B cell (primary cell): ENCODE data around the gene CCNT2. TPM values are rescaled to one million over a fixed set of nuclear protein-coding genes. Genes with fewer than 3 reads are reported as not detected.

Experiments used
- ATAC-seq: fragments of 200-7000 bp; cut with Tn5 transposase; one replicate; pipeline ENCODE4 v1.10.0; 2021; ENCODE audit warnings: low read depth, mild to moderate bottlenecking, moderate number of reproducible peaks, moderate library complexity
- CTCF ChIA-PET: fragments of 350-600 bp; sonication (Branson Sonifier 250); formaldehyde crosslinking; loops from one replicate; lab custom pipeline; 2021; ENCODE audit warnings: antibody characterized with exemption, inconsistent platforms; lab: Charles Lee
- POLR2A ChIA-PET: fragments of 350-600 bp; sonication (Branson Sonifier 250); formaldehyde crosslinking; loops from one replicate; lab custom pipeline; 2021; ENCODE audit warnings: antibody characterized with exemption; lab: Charles Lee
- DNase-seq: peaks from one replicate; pipeline ENCODE4 v3.0.0; 2013
- H2AFZ ChIP-seq: 2 replicates; pipeline ENCODE4 v1.6.1; 2012; ENCODE audit warnings: mild to moderate bottlenecking, low read depth, low read length; ENCODE audit not compliant: insufficient read depth, poor library complexity, severe bottlenecking
- H3K27ac ChIP-seq, 2 donors: 1 replicate in 1 of 2; 2 replicates in 1 of 2; pipeline ENCODE4 v1.5.1; 2012 to 2013; ENCODE audit warnings: low read length in 2 of 2, mild to moderate bottlenecking in 2 of 2, moderate library complexity in 1 of 2
- H3K27me3 ChIP-seq, 4 experiments: fragments of 200-600 bp in 1 of 4; sonication (generic) in 1 of 4; replicated peaks in 1 of 4; 1 replicate in 2 of 4; 2 replicates in 2 of 4; pipeline versions ENCODE4 v1.6.1 to v1.7.0; 2013 to 2016; ENCODE audit warnings: low read length in 3 of 4, mild to moderate bottlenecking in 2 of 4, mixed read lengths in 1 of 4, moderate library complexity in 1 of 4; ENCODE audit not compliant: insufficient read depth in 4 of 4, control insufficient read depth in 3 of 4; ENCODE audit errors: control extremely low read depth in 1 of 4
- H3K36me3 ChIP-seq, 2 experiments: replicated peaks in 1 of 2; 1 replicate in 1 of 2; 2 replicates in 1 of 2; pipeline versions ENCODE4 v1.6.1 to v1.7.1; 2013; ENCODE audit warnings: low read length in 1 of 2; ENCODE audit not compliant: insufficient read depth in 2 of 2, control insufficient read depth in 1 of 2; ENCODE audit errors: control extremely low read depth in 1 of 2, extremely low read depth in 1 of 2
- H3K4me1 ChIP-seq, 2 donors: fragments of 200-600 bp in 1 of 2; sonication (generic) in 1 of 2; 1 replicate in 1 of 2; 2 replicates in 1 of 2; pipeline versions ENCODE4 v1.5.1 to v1.6.1; 2013 to 2017; ENCODE audit warnings: low read length in 2 of 2; ENCODE audit not compliant: control insufficient read depth in 2 of 2, insufficient read depth in 2 of 2
- H3K4me2 ChIP-seq: replicated peaks from 2 replicates; pipeline ENCODE3; 2012; ENCODE audit warnings: mild to moderate bottlenecking, low read depth, low read length; ENCODE audit not compliant: poor library complexity, severe bottlenecking
- H3K4me3 ChIP-seq, 5 experiments: fragments of 200-600 bp in 1 of 5; sonication (generic) in 1 of 5; 1 replicate in 3 of 5; 2 replicates in 2 of 5; pipeline versions ENCODE4 v1.5.1 to v1.7.0; 2011 to 2016; ENCODE audit warnings: low read length in 4 of 5, mild to moderate bottlenecking in 4 of 5, low read depth in 2 of 5, control low read depth in 1 of 5, moderate library complexity in 1 of 5; ENCODE audit not compliant: insufficient read depth in 1 of 5; ENCODE audit errors: control extremely low read depth in 1 of 5, extremely low read depth in 1 of 5
- H3K79me2 ChIP-seq: fragments of 200-600 bp; sonication (generic); one replicate; pipeline ENCODE4 v1.6.0; 2016; ENCODE audit warnings: low read length; ENCODE audit not compliant: control insufficient read depth, insufficient read depth
- H3K9ac ChIP-seq: fragments of 200-600 bp; sonication (generic); 2 replicates; pipeline ENCODE4 v1.6.1; 2017; ENCODE audit warnings: mild to moderate bottlenecking, low read length, moderate library complexity
- H3K9me3 ChIP-seq, 3 donors: one replicate each; pipeline versions ENCODE4 v1.6.1 to v1.7.1; 2013; ENCODE audit warnings: low read length in 2 of 3; ENCODE audit not compliant: control insufficient read depth in 2 of 3, insufficient read depth in 1 of 3; ENCODE audit errors: control extremely low read depth in 1 of 3
- H4K20me1 ChIP-seq: 2 replicates; pipeline ENCODE4 v1.6.0; 2012; ENCODE audit warnings: mild to moderate bottlenecking, low read length; ENCODE audit not compliant: insufficient read depth, control insufficient read depth, poor library complexity, severe bottlenecking
- H3K27ac Mint-ChIP-seq: one replicate; pipeline ENCODE4 v1.8.0; 2021; ENCODE audit warnings: mixed read lengths
- H3K27me3 Mint-ChIP-seq: one replicate; pipeline ENCODE4 v1.8.0; 2021; ENCODE audit warnings: mixed read lengths
- H3K4me1 Mint-ChIP-seq: one replicate; pipeline ENCODE4 v1.8.0; 2021; ENCODE audit warnings: mixed read lengths
- H3K4me3 Mint-ChIP-seq: one replicate; pipeline ENCODE4 v1.8.0; 2021; ENCODE audit warnings: mixed read lengths
- H3K9me3 Mint-ChIP-seq: one replicate; pipeline ENCODE4 v1.8.0; 2022; ENCODE audit warnings: mixed read lengths; ENCODE audit not compliant: insufficient read depth
- EZH2 ChIP-seq: IDR thresholded peaks from 2 replicates; pipeline ENCODE4 v1.6.1; 2012; ENCODE audit warnings: borderline replicate concordance, low read depth, mild to moderate bottlenecking, moderate library complexity, low read length; ENCODE audit not compliant: insufficient read depth, poor library complexity, severe bottlenecking
- WGBS: methylation state at CpG from one replicate; pipeline ENCODE4 v1.1.5; 2013; ENCODE audit warnings: missing lambda C conversion rate; ENCODE audit not compliant: insufficient coverage; 5-methylcytosine and 5-hydroxymethylcytosine counted together
- intact Hi-C: fragments of 100-400 bp; cut with micrococcal nuclease; formaldehyde crosslinking; loops from one replicate; pipeline ENCODE4 v1.10.0; 2022
- polyA plus RNA-seq: library from polyadenylated mRNA; depleted of rRNA; stranded (reverse); fragments of >200 nt; gene quantifications from 2 replicates; pipeline ENCODE4 v1.2.3, GENCODE V29; 2012
- total RNA-seq, 2 donors: library from RNA; stranded (reverse); fragments of 120-200 nt in 1 of 2; gene quantifications; 1 replicate in 1 of 2; 2 replicates in 1 of 2; pipeline versions ENCODE4 v1.2.3 to v1.2.4, GENCODE V29; 2013 to 2022
- TF ChIP-seq, protein P1 (sequence below): fragments of 200-600 bp; IDR thresholded peaks from one replicate; pipeline ENCODE4 v1.8.0; 2022; ENCODE audit warnings: antibody characterized with exemption, mild to moderate bottlenecking

Gene CCNT2
- total and polyA plus RNA-seq, 2 donors (not counting 1 experiment from before 2014, with no cell fraction given) = 17.4 to 86.7 TPM

DNA sequence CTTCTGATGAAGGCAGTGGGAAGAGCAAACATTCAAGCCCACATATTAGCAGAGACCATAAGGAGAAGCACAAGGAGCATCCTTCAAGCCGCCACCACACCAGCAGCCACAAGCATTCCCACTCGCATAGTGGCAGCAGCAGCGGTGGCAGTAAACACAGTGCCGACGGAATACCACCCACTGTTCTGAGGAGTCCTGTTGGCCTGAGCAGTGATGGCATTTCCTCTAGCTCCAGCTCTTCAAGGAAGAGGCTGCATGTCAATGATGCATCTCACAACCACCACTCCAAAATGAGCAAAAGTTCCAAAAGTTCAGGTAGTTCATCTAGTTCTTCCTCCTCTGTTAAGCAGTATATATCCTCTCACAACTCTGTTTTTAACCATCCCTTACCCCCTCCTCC is 35.4 kb downstream of the CCNT2 start:
- H3K4me1 ChIP-seq = no peaks in the 10 kb centered on the region
- H3K36me3 ChIP-seq = peaks cover 27 to 76% of the 10 kb centered on the region in 2 experiments
- peaks cover 7% of the 10 kb centered on the region for H4K20me1 ChIP-seq
- H3K4me1 Mint-ChIP-seq = peaks cover 8% of the 10 kb centered on the region
- no peak overlapping the region for H3K9ac ChIP-seq
- no peak overlapping the region for H3K27ac Mint-ChIP-seq
- no peaks in the 10 kb centered on the region for H3K9me3 Mint-ChIP-seq
- CTCF ChIA-PET = no interaction called here
- POLR2A ChIA-PET = no interaction called here
- H3K79me2 ChIP-seq = no peaks in the 10 kb centered on the region
- DNase-seq (no peak), ATAC-seq (no peak)
- no peak overlapping the region for H3K4me3 Mint-ChIP-seq
- intact Hi-C loops = no loop called here
- WGBS = 100% methylated on average over 5 of the region's 5 CpGs
- no peak overlapping the region for H3K4me2 ChIP-seq
- H3K4me3 ChIP-seq = no peak overlapping the region
- no peaks in the 10 kb centered on the region for H3K27me3 ChIP-seq
- no peak overlapping the region for H3K27ac ChIP-seq
- no peaks in the 10 kb centered on the region for H3K27me3 Mint-ChIP-seq
- H2AFZ ChIP-seq = no peak overlapping the region
- no peaks in the 10 kb centered on the region for H3K9me3 ChIP-seq
- TF ChIP-seq EZH2 = no peak

DNA sequence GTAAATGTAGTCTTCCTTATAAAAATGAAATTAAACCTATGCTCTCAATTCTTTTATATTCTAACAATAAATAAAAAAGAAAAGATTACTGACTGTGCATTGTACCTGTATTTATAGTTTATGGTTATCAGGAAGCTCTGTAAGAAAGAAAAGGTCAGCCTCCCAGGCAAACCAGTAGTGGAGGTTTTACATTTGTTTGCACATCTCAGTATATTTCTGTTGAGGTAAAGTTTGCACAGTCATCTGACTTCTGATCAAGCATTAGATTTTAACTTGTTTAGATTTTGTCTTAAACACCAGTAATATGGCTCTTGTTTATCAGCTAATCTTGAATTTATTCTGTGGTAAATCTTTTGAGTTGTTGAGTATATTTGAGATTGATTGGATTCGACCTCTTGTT is 37.1 kb downstream of the CCNT2 start:
- Histone ChIP-seq H3K27ac (no peak overlapping the region), H3K36me3 (peaks cover 24 to 64% of the 10 kb centered on the region in 2 experiments), H2AFZ (no peak overlapping the region), H3K4me1 (no peaks in the 10 kb centered on the region), H3K27me3 (no peaks in the 10 kb centered on the region), H3K79me2 (no peaks in the 10 kb centered on the region), H3K4me3 (no peak overlapping the region), H3K9me3 (no peaks in the 10 kb centered on the region), H4K20me1 (no peaks in the 10 kb centered on the region), H3K4me2 (no peak overlapping the region), H3K9ac (no peak overlapping the region)
- Mint-ChIP-seq H3K4me1 (peaks cover 2% of the 10 kb centered on the region), H3K27me3 (no peaks in the 10 kb centered on the region), H3K27ac (no peak overlapping the region), H3K9me3 (no peaks in the 10 kb centered on the region), H3K4me3 (no peak overlapping the region)
- ChIA-PET CTCF (interaction anchor here (1.8 kb wide), 1 partner anchor 10 kb away, joined by 5 read pairs; no protein-coding TSS in a partner anchor), POLR2A (no interaction called here)
- intact Hi-C loops = no loop called here
- ATAC-seq (no peak), DNase-seq (no peak)
- no CpG with 5 or more reads among the region's 1 CpG for WGBS
- TF ChIP-seq, protein P1, sequence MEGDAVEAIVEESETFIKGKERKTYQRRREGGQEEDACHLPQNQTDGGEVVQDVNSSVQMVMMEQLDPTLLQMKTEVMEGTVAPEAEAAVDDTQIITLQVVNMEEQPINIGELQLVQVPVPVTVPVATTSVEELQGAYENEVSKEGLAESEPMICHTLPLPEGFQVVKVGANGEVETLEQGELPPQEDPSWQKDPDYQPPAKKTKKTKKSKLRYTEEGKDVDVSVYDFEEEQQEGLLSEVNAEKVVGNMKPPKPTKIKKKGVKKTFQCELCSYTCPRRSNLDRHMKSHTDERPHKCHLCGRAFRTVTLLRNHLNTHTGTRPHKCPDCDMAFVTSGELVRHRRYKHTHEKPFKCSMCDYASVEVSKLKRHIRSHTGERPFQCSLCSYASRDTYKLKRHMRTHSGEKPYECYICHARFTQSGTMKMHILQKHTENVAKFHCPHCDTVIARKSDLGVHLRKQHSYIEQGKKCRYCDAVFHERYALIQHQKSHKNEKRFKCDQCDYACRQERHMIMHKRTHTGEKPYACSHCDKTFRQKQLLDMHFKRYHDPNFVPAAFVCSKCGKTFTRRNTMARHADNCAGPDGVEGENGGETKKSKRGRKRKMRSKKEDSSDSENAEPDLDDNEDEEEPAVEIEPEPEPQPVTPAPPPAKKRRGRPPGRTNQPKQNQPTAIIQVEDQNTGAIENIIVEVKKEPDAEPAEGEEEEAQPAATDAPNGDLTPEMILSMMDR = no peak
- no peak for TF ChIP-seq EZH2
